ENCODE measurements around the gene PTTG1IP2. TPM values are rescaled to one million over a fixed set of nuclear protein-coding genes. Genes with fewer than 3 reads are reported as not detected.

The PTTG1IP2 gene
- total and polyA plus RNA-seq, 9 of the 15 experiments (the other 6 are each of a cell fraction or from before 2014, with no cell fraction given), result not detected

- H3K27me3 ChIP-seq (ENCODE audit: control insufficient read depth in 2 of 2, insufficient read depth in 2 of 2, low read length in 2 of 2), result no peaks in the 10 kb centered on the region
- no peaks in the 10 kb centered on the region for H3K36me3 ChIP-seq (ENCODE audit: control insufficient read depth, insufficient read depth, low read length)
- no peak for FAIRE-seq
- no peak overlapping the region for H2AFZ ChIP-seq (ENCODE audit: low read depth, low read length)
- H3K9ac ChIP-seq (ENCODE audit: insufficient read depth in 1 of 2, low read depth in 2 of 2, low read length in 2 of 2), result no peak overlapping the region
- ChIA-PET POLR2A (no interaction called here), CTCF (ENCODE audit: low intra/inter-chr PET ratio) (no interaction called here)
- no peaks in the 10 kb centered on the region for H3K79me2 ChIP-seq (ENCODE audit: control insufficient read depth, insufficient read depth, low read length)
- WGBS (ENCODE audit: insufficient coverage, low coverage, missing lambda C conversion rate), result 5% methylated on average over 2 of the region's 2 CpGs
- no peaks in the 10 kb centered on the region for H3K9me1 ChIP-seq (ENCODE audit: control insufficient read depth, insufficient read depth, low read length)
- DNase-seq (ENCODE audit: extremely low read depth in 1 of 4, low spot score in 3 of 4), result no peak
- no peak overlapping the region for H3K27ac ChIP-seq (ENCODE audit: extremely low read depth, low read depth, low read length)
- no peaks in the 10 kb centered on the region for H3K9me3 ChIP-seq (replicated peaks; ENCODE audit: control insufficient read depth, insufficient read depth, low read depth, low read length)
- H3K4me1 ChIP-seq (replicated peaks in 1 of 2; ENCODE audit: control insufficient read depth in 2 of 2, insufficient read depth in 2 of 2, low read length in 2 of 2), result no peaks in the 10 kb centered on the region
- TF ChIP-seq TAF1 (IDR thresholded peaks at IDR 0.05; ENCODE audit: control insufficient read depth, extremely low read depth, insufficient read depth, low read length, severe bottlenecking) (no peak), DNMT1 (IDR thresholded peaks at IDR 0.05) (no peak), ZNF41 (CRISPR knock-in tag; conservative IDR thresholded peaks at IDR 0.05) (no peak), MCM7 (IDR thresholded peaks at IDR 0.05) (no peak), ZC3H8 (IDR thresholded peaks at IDR 0.05) (no peak), CHAMP1 (IDR thresholded peaks at IDR 0.05) (no peak), GTF2A2 (tag; IDR thresholded peaks at IDR 0.05) (no peak), ZNF445 (CRISPR knock-in tag; IDR thresholded peaks at IDR 0.05; ENCODE audit: low read depth) (no peak), MCM2 (IDR thresholded peaks at IDR 0.05; ENCODE audit: low read depth) (no peak), BRCA1 (IDR thresholded peaks at IDR 0.05) (no peak), BRCA1 (CRISPR knock-in tag; IDR thresholded peaks at IDR 0.05) (no peak), MAFF (IDR thresholded peaks at IDR 0.05; ENCODE audit: low read length) (no peak), TRIM28 (IDR thresholded peaks at IDR 0.05) (no peak)
- TF ChIP-seq, protein P1, sequence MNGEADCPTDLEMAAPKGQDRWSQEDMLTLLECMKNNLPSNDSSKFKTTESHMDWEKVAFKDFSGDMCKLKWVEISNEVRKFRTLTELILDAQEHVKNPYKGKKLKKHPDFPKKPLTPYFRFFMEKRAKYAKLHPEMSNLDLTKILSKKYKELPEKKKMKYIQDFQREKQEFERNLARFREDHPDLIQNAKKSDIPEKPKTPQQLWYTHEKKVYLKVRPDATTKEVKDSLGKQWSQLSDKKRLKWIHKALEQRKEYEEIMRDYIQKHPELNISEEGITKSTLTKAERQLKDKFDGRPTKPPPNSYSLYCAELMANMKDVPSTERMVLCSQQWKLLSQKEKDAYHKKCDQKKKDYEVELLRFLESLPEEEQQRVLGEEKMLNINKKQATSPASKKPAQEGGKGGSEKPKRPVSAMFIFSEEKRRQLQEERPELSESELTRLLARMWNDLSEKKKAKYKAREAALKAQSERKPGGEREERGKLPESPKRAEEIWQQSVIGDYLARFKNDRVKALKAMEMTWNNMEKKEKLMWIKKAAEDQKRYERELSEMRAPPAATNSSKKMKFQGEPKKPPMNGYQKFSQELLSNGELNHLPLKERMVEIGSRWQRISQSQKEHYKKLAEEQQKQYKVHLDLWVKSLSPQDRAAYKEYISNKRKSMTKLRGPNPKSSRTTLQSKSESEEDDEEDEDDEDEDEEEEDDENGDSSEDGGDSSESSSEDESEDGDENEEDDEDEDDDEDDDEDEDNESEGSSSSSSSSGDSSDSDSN (IDR thresholded peaks at IDR 0.05; ENCODE audit: borderline replicate concordance in 1 of 2, low read depth in 2 of 2, low read length in 2 of 2), result no peak
- TF ChIP-seq, protein P2, sequence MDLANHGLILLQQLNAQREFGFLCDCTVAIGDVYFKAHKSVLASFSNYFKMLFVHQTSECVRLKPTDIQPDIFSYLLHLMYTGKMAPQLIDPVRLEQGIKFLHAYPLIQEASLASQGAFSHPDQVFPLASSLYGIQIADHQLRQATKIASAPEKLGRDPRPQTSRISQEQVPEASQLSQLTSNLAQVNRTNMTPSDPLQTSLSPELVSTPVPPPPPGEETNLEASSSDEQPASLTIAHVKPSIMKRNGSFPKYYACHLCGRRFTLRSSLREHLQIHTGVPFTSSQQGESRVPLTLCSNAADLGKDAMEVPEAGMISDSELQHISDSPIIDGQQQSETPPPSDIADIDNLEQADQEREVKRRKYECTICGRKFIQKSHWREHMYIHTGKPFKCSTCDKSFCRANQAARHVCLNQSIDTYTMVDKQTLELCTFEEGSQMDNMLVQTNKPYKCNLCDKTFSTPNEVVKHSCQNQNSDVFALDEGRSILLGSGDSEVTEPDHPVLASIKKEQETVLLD (IDR thresholded peaks at IDR 0.05), result no peak
- in situ Hi-C loops (cut with MboI) (no loop called here), intact Hi-C loops (cut with micrococcal nuclease) (no loop called here)
- H3K4me2 ChIP-seq (ENCODE audit: insufficient read depth, low read length), result no peak overlapping the region
- H4K20me1 ChIP-seq (replicated peaks; ENCODE audit: control insufficient read depth, insufficient read depth, low read length), result no peaks in the 10 kb centered on the region
- no peak for ATAC-seq
- BruUV-seq (replicated peaks), result no TSS peak
- H3K4me3 ChIP-seq, result no peak overlapping the region
Observed at GRCh38 chr7:90474284-90475210, 5.1 kb downstream of the PTTG1IP2 start.
